HuH-7.5 (cell line): ENCODE data around the gene GMPR.
"Not testable (repeated sequence)": the region's sequence is repeated elsewhere in the genome, so short reads cannot be mapped to it uniquely, and the experiment has no call there.

Experiments used
- DNase-seq: peaks from one replicate; pipeline ENCODE4 v3.0.0; 2011; ENCODE audit warnings: low spot score

The GMPR gene

GRCh38 chr6:16248271-16248853, 10.0 kb downstream of the GMPR start:
- no peak for DNase-seq

GRCh38 chr6:16249971-16250370, 11.6 kb downstream of the GMPR start:
- no peak for DNase-seq

DNA sequence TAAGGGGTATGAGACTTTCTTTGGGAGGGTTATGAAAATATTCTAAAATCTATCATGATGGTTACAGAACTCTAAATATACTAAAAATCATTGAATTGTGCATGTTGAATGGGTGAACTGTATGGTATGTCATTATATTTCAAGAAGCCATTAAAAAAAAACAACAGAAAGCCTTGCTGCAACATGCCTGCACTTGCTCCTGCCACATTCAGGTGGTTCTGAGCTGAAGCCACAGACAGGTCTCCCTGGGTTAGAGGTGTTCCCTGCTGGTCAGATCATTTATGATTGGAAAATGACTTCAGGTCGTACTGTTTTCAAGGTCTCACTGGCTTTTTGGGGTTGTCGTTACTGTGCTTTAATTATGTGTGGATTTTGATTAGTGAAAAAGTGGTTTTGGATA, 13.3 kb downstream of the GMPR start:
- DNase-seq, result no peak

GRCh38 chr6:16252686-16253299, 14.4 kb downstream of the GMPR start:
- DNase-seq, result no peak

- no peak for DNase-seq
Measured at GRCh38 chr6:16253399-16254144, 15.2 kb downstream of the GMPR start.

- DNase-seq, result no peak
Measured at GRCh38 chr6:16254535-16254934, 16.1 kb downstream of the GMPR start.

- DNase-seq, result no peak
Measured at GRCh38 chr6:16256781-16257180, 18.4 kb downstream of the GMPR start.

GRCh38 chr6:16257999-16258708, 19.8 kb downstream of the GMPR start:
- no peak for DNase-seq

DNA sequence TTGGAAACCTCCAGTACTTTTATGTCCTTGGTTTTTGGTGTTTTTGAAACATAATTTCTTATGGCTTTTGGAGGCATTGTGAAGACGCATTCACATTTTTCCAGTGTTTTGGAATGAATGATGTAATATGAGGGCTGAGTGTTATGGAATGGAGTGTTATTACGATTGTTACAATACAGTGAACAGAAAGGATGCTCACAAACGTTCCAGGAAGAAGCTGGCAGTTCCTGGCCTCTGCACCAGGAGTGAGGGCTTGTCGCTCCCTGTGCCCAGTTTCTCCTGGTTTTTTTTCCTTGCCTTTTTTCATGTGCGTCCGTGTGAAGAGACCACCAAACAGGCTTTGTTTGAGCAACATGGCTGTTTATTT, 20.3 kb downstream of the GMPR start:
- no peak for DNase-seq

- not testable (repeated sequence) for DNase-seq
Measured at GRCh38 chr6:16259604-16260003, 21.2 kb downstream of the GMPR start.

DNA sequence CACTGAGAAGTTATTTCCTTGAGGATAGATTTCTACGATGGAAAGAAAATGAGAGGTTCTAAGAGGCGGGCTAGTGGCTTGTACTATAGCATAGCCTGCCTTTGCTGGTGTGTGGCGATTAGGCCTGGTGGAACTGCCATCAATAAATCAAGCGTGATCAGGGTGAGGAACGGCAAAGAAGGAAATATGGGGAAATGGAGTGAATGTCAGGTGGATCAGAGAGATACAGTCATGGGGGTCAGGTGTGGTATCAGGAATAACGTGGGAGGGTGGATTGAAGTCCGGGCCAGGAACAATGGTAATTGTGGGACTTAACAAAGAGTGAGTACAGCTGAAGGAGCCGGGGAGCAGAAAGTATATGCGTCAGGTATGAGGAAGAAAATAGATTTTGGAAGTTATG, 22.2 kb downstream of the GMPR start:
- not testable (repeated sequence) for DNase-seq

GRCh38 chr6:16262773-16263172, 24.4 kb downstream of the GMPR start:
- DNase-seq, result not testable (repeated sequence)

DNA sequence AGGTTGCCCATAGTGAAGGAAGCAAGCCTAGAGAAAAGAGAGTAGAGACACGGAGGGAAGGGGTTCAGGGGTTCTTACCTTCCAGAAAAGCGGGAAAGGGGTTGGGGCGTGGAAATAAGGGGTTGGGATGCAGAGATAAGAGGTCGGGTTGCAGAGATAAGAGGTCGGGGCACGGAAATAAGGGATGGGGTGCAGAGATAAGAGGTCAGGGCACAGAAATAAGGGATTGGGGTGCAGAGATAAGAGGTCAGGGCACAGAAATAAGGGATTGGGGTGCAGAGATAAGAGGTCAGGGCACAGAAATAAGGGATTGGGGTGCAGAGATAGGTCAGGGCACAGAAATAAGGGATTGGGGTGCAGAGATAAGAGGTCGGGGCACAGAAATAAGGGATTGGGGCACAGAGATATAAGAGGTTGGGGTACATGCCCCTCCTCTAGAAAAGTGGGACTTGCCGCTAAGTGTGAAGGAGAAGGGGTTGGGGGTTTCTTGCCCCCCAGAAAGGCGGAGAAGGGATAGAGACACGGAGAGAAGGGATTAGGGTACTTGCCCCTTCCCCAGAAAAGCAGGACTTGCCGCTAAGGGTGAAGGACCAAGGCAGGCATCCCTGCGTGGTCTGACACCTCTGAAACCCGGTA, 25.2 kb downstream of the GMPR start:
- DNase-seq, result not testable (repeated sequence)

DNA sequence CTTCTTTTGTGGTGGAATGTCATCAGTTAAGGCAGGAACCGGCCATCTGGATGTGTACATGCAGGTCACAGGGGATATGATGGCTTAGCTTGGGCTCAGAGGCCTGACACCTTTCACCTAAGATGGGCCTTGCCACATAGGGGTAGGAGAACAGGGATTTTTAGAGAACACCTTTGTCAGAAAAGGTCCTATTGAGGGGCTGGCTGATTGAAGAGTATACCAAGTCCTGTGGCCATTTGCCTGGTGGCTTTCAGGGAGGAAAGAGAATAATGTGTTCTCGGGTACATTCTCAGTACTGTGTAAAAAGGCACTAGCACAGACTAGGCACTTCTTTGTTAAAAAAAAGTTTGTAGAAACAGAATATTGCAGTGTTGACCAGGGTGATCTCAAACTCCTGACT, 26.4 kb downstream of the GMPR start:
- DNase-seq, result no peak

GRCh38 chr6:16265351-16266341, 27.3 kb downstream of the GMPR start:
- no peak for DNase-seq

GRCh38 chr6:16267428-16268263, 29.3 kb downstream of the GMPR start:
- no peak for DNase-seq

DNA sequence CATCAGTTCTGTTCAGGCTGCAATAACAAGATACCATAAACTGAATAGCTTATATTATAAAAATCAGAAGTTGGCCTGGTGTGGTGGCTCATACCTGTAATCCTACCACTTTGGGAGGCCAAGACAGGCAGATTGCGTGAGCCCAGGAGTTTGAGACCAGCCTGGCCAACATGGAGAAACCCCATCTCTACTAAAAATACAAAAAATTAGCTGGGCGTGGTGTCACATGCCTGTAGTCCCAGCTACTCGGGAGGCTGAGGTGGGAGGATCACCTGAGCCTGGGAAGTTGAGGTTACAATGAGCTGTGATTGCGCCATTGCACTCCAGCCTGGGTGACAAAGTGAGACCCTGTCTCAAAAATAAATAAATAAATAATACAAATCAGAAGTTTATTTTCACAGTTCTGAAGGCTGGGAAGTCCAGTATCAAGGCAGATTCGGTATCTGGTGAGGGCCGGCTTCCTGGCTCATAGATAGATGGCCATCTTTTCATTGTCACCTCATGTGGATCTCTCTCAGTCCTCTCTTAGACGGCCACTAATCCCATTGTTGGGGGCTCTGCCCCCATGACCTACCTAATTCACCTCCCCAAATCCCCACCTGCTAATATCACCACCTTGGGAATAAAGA, 31.2 kb downstream of the GMPR start:
- not testable (repeated sequence) for DNase-seq

DNA sequence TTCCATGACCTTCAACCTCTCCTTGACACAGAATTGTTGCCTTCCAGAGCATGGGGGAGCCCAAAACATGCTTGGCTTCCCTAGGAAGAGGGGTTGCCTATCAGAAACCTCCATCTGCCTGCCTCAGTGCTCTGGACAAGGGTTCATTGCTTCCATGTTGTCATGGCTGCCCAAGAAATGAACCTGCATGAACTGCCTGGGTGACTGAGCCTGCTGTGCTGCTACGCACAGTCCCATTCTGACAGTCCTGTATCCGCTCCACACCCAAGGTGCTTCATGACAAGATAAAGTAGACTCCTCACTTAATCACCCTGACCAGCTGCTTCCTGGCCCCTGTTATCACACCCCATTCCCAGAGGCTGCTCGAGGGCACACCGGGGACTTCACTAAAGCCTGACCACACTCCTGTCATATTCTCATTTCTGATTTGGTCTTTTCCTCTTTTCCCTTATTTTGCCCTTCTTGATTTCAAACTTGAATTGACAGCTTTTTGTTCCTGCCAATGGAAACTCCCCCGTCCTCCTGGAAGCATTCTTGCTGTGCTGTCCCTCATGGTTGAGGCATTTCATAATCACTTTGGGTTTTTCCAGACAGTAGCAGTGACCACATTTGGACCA, 31.9 kb downstream of the GMPR start:
- no peak for DNase-seq

DNA sequence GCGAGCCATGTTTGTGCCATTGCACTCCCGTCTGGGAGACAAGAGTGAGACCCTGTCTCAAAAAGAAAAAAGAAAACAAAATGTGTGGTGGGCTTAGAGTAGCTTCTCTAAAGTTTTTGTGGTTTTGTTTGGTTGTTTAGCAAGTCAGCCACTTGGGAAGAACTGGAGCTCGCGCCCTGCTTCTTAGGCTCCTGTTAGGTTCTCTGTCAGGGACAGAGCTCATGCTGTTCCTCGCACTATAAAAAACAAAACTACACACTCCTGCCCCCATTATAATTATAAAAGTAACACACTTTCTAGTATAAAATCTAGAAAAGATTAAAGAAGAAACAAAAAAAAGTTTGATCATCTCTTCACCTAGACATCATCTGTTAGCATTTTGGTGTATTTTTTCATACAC, 33.0 kb downstream of the GMPR start:
- DNase-seq, result no peak
